COLO829 (cell line): ENCODE measurements around the gene ERCC5.

Experiments used
- DNase-seq: peaks from one replicate; pipeline ENCODE4 v3.0.0; 2012; ENCODE audit warnings: low spot score

The ERCC5 gene

GRCh38 chr13:102845289-102845629 lies 573 bp upstream of the ERCC5 start:
- no peak for DNase-seq

GRCh38 chr13:102846261-102847015 lies 606 bp downstream of the ERCC5 start:
- no peak for DNase-seq

GRCh38 chr13:102847272-102848234 lies 1.7 kb downstream of the ERCC5 start:
- no peak for DNase-seq

- DNase-seq: no peak
Observed at GRCh38 chr13:102848956-102849355, 3.1 kb downstream of the ERCC5 start.

GRCh38 chr13:102852556-102852955 lies 6.7 kb downstream of the ERCC5 start:
- no peak for DNase-seq

- DNase-seq: no peak
Observed at GRCh38 chr13:102854675-102855074, 8.8 kb downstream of the ERCC5 start.

- no peak for DNase-seq
Observed at GRCh38 chr13:102856557-102856956, 10.7 kb downstream of the ERCC5 start.

GRCh38 chr13:102862624-102863210 lies 16.9 kb downstream of the ERCC5 start:
- DNase-seq: no peak

GRCh38 chr13:102863590-102863989 lies 17.8 kb downstream of the ERCC5 start:
- no peak for DNase-seq

- no peak for DNase-seq
Observed at GRCh38 chr13:102868366-102868936, 22.6 kb downstream of the ERCC5 start.

GRCh38 chr13:102869948-102870676 lies 24.3 kb downstream of the ERCC5 start:
- DNase-seq: no peak

GRCh38 chr13:102870677-102871415 lies 25.0 kb downstream of the ERCC5 start:
- DNase-seq: peak; percentile 74

- no peak for DNase-seq
Observed at GRCh38 chr13:102872131-102872530, 26.3 kb downstream of the ERCC5 start.

- no peak for DNase-seq
Observed at GRCh38 chr13:102872531-102872930, 26.7 kb downstream of the ERCC5 start.

GRCh38 chr13:102873653-102874052 lies 27.8 kb downstream of the ERCC5 start:
- peak; percentile 32 for DNase-seq

GRCh38 chr13:102875256-102875655 lies 29.4 kb downstream of the ERCC5 start:
- no peak for DNase-seq

- DNase-seq: no peak
Observed at GRCh38 chr13:102877303-102877702, 31.5 kb downstream of the ERCC5 start.

GRCh38 chr13:102878481-102878880 lies 32.6 kb downstream of the ERCC5 start:
- DNase-seq: no peak

GRCh38 chr13:102879793-102880499 lies 34.1 kb downstream of the ERCC5 start:
- DNase-seq: no peak
